KOPT-K1 (cell line): Measurements from ENCODE around the gene FAM53B.

Experiments
- H3K27ac ChIP-seq: fragments of 200-600 bp; sonication (generic); 2 replicates; pipeline ENCODE4 v1.5.1; 2016; ENCODE audit warnings: antibody characterized with exemption, mild to moderate bottlenecking, low read depth, low read length; ENCODE audit not compliant: poor library complexity, severe bottlenecking
- H3K36me3 ChIP-seq: fragments of 200-600 bp; sonication (generic); 2 replicates; pipeline ENCODE4 v1.5.1; 2017; ENCODE audit warnings: antibody characterized with exemption, mild to moderate bottlenecking, low read length, moderate library complexity; ENCODE audit not compliant: insufficient read depth
- H3K9me3 ChIP-seq: fragments of 200-600 bp; sonication (generic); 2 replicates; pipeline ENCODE4 v1.5.1; 2017; ENCODE audit warnings: antibody characterized with exemption, low read length, mild to moderate bottlenecking; ENCODE audit not compliant: insufficient read depth, poor library complexity, severe bottlenecking

Gene FAM53B

GRCh38 chr10:124608093-124608721 is 136.0 kb downstream of the FAM53B start:
- Histone ChIP-seq H3K27ac (no peak overlapping the region), H3K36me3 (no peaks in the 10 kb centered on the region)

DNA sequence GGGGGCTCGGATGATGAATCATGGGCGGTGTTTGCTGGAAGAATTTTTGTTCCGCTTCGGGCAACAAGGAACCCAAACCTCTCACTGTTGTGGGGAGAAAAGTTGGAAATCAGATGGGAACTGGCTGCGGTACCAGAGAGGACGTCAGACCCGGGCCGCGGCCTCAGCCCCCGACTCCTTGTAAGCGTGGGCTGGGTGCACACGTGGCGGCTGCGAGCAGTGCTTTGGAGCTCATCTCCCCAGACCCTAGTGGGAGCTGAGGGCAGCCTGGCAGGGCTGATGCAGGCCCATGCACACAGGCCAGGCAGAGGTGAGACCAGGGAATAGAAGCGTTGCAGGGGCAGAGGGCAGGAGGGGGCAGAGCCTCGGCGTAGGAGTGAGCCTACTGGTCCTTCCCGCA is 136.5 kb downstream of the FAM53B start:
- no peak overlapping the region for H3K27ac ChIP-seq
- H3K36me3 ChIP-seq, result no peaks in the 10 kb centered on the region

More at GRCh38 chr10:124608093-124608721, 136.0 kb downstream of the FAM53B start:
- no peaks in the 10 kb centered on the region for H3K9me3 ChIP-seq

DNA sequence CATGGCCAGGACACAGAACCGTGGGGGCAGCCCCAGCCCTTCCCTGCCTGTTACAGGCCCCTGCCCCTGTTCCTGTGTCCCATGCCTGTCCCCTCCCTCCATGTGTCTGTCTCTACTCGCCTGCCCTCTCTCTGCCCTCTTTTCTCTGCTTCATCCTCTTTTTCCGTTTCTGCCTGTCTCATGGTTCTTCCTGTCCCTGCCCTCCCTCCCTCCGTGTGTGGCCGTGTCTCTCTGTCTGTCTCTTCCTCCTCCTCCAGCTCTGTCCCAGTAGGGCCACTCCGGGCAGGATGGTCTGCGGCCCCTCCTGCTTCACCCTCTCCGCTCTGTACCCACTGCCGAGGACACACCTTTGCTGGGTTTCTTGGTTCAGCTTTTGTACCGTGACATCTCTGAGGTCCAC is 137.4 kb downstream of the FAM53B start:
- Histone ChIP-seq H3K36me3 (no peaks in the 10 kb centered on the region), H3K9me3 (no peaks in the 10 kb centered on the region), H3K27ac (peak overlapping the region; percentile 37)

More for the DNA sequence above, 136.5 kb downstream of the FAM53B start:
- no peaks in the 10 kb centered on the region for H3K9me3 ChIP-seq

GRCh38 chr10:124605856-124606812 is 138.0 kb downstream of the FAM53B start:
- no peaks in the 10 kb centered on the region for H3K36me3 ChIP-seq
- H3K9me3 ChIP-seq, result no peaks in the 10 kb centered on the region
- peak overlapping the region; percentile 37 for H3K27ac ChIP-seq

DNA sequence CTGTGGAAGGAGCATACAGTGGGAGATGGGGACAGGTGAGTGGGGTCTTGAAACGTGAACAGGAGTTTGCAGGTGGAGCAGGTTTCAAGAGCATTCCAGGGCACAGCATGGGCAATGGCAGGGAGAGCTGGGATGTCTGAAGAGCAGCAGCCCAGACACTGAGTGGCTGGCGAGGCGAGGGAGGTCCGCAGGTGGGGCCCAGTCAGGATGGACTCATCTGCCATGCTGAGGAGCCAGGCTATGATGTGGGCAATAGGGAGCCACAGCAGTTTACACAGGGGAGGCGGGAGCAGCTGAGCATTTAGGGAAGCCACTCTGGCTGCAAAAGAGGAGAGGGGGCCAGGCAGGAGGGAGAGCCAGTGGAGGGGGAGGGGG is 138.7 kb downstream of the FAM53B start:
- Histone ChIP-seq H3K36me3 (no peaks in the 10 kb centered on the region), H3K27ac (peak overlapping the region; percentile 37), H3K9me3 (no peaks in the 10 kb centered on the region)

- no peaks in the 10 kb centered on the region for H3K9me3 ChIP-seq
- H3K36me3 ChIP-seq, result no peaks in the 10 kb centered on the region
- H3K27ac ChIP-seq, result no peak overlapping the region
Measured at GRCh38 chr10:124605001-124605370, 139.2 kb downstream of the FAM53B start.

- no peaks in the 10 kb centered on the region for H3K36me3 ChIP-seq
- peak overlapping the region; percentile 38 for H3K27ac ChIP-seq
- H3K9me3 ChIP-seq, result no peaks in the 10 kb centered on the region
Measured at GRCh38 chr10:124604214-124605000, 139.8 kb downstream of the FAM53B start.

DNA sequence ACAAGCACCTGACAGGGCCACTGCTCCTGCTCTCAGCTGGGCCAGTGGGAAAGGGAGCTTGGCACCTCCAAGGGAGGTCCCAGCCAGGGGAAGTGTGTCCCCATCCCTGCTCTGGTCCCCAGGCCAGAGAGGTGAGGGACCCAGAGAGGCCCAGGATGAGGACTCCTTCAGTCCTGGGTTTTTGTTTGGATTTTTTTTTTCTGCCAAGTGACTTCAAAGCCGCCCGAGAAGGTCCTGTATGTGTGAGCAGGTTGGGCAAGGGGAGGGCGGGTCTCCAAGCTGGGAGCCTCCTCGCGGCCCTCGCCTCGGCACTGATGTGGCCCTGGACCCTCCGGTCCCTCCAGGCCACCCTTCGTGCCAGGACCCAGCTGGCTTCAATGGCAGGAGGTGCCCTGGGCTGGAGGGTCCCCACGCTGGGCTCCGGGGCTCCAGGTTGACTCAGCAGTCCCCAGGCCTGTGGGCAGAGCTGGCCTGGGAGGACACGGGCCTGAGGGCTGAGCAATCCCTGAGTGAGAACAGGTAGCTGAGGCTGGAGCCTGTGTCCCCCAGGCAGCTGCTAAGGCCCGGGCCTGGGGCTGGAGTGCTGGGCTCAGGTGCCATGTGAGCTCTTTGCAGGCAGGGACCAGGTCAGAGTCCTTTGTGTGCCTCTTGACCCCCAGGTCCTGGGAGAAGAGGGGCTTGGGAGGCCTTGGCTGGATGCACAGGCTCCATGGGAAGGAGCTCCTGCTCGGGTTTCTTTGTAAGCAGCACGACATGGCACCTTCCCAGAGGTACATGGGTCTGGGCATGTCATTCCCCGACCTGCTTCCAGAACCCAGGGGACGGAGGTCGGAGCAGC is 140.6 kb downstream of the FAM53B start:
- Histone ChIP-seq H3K27ac (peak overlapping the region; percentile 38), H3K36me3 (no peaks in the 10 kb centered on the region), H3K9me3 (no peaks in the 10 kb centered on the region)

GRCh38 chr10:124602646-124603365 is 141.4 kb downstream of the FAM53B start:
- no peak overlapping the region for H3K27ac ChIP-seq
- no peaks in the 10 kb centered on the region for H3K9me3 ChIP-seq
- no peaks in the 10 kb centered on the region for H3K36me3 ChIP-seq

GRCh38 chr10:124602121-124602561 is 142.0 kb downstream of the FAM53B start:
- H3K9me3 ChIP-seq, result no peaks in the 10 kb centered on the region
- no peaks in the 10 kb centered on the region for H3K36me3 ChIP-seq
- H3K27ac ChIP-seq, result no peak overlapping the region

DNA sequence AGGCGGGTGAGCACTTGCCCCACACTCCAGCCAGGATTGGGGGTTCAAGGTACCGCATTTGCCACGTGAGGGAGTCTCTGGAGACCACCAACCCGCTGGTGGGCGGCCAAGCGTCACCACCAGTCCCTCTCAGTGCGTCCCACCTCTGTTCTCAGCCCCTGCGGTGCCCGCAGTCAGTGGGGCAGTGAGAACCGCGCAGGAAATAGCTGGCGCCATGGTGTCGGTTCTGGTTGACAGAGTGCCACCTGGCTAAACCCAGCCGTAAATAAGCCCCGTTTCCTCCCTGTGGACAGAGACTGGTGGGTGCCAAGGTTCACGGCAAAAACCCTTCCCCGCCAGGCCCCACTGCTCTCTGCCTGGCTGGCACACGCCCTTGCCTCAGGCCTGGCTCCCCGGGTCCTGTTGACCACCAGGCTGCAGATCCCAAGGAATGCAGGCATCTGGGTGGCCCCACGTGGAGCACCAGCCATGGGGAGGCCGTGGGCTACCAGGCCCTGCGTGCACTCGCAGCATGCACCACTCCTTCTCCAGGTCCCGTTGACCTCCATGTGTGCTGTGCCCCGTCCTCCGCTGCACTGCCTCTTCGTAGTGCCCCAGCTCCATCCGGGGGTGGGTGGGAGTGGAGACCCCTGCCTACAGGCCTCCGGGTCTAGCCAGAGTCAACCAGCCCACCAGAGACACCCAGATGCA is 142.6 kb downstream of the FAM53B start:
- Histone ChIP-seq H3K27ac (no peak overlapping the region), H3K9me3 (no peaks in the 10 kb centered on the region), H3K36me3 (no peaks in the 10 kb centered on the region)

DNA sequence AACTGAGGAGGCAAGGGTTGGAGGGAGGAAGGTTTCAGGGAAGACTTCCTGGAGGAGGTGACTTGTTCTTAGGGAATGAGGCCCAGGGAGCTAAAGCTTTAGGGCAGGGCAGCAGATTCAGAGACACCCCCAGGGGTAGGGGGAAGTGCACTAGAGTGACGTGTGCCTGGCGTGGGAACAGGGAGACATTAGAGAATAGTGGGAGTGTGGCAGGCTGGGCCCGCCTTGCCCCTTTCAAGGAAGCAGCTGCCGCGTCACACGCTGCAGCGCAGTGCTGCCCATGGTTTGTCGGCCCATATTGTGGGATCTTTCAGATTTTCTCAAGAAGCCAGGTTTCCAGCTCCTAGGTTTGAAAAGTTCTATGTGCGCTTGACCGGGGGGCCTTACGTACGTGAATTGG is 143.2 kb downstream of the FAM53B start:
- H3K36me3 ChIP-seq, result no peaks in the 10 kb centered on the region
- H3K27ac ChIP-seq, result peak overlapping the region; percentile 38
- H3K9me3 ChIP-seq, result no peaks in the 10 kb centered on the region

- Histone ChIP-seq H3K36me3 (no peaks in the 10 kb centered on the region), H3K27ac (peak overlapping the region; percentile 38), H3K9me3 (no peaks in the 10 kb centered on the region)
Measured at GRCh38 chr10:124600051-124600880, 143.9 kb downstream of the FAM53B start.
